ENCODE measurements around the gene CREB3L2. TPM values are rescaled to one million over a fixed set of nuclear protein-coding genes. Genes with fewer than 3 reads are reported as not detected.
A peak's percentile ranks its signal among the peaks of the same experiment; 100 is the strongest.

The CREB3L2 gene
- total and polyA plus RNA-seq, 2 of the 8 experiments (the other 6 are each of a cell fraction or from before 2014, with no cell fraction given), result 14.4 to 48.3 TPM

DNA sequence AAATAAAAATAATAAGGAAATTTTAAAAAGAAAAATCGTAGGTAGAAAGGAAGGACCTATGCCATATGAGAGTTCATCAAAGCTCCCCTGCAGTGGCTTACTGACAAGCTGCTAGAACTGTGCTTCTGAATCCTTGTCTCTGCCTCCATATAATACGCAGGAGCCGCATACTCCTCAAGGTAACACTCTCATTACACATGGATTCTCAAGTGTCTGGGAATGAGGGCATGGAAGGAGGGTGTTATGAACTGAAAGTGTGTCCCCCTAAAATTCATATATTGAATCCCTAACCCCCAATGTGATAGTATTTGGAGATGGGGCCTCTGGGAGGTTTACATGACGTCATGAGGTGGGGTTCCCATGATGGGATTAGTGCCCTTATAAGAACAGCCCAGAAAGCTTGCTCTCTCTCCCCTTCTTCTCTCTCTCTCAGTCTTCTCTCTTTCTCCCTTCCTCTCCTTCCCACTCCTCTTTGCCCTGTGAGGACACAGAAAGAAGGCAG is 35.2 kb downstream of the CREB3L2 start:
- ChIA-PET POLR2A (ENCODE audit: partially characterized antibody) (no interaction called here), CTCF (ENCODE audit: partially characterized antibody) (interaction anchor here (0.7 to 1.6 kb wide), 10 partner anchors 13 to 149 kb away, joined by 3 to 6 read pairs (median 3); no protein-coding TSS in a partner anchor)
- H3K4me1 ChIP-seq (replicated peaks in 1 of 4; ENCODE audit: control insufficient read depth in 3 of 4, insufficient read depth in 4 of 4, low read length in 3 of 4), result peaks cover 0 to 5% (median 5%) of the 10 kb centered on the region in 4 experiments; a peak in 3 of 7 replicates
- H2AK5ac ChIP-seq (ENCODE audit: low read depth, low read length), result no peak overlapping the region
- peak overlapping the region; percentile 81 for H3K4ac ChIP-seq (replicated peaks; ENCODE audit: insufficient read length, low read depth, low read length)
- no peak overlapping the region for H3K23ac ChIP-seq (ENCODE audit: insufficient read length)
- H2BK5ac ChIP-seq (ENCODE audit: low read depth, low read length), result no peak overlapping the region
- no peak for FAIRE-seq
- H3K79me2 ChIP-seq (ENCODE audit: control insufficient read depth in 1 of 2, insufficient read depth in 2 of 2, low read length in 2 of 2), result peaks cover 0 to 47% of the 10 kb centered on the region in 2 experiments; a peak in 2 of 4 replicates
- TF ChIP-seq, protein P1, sequence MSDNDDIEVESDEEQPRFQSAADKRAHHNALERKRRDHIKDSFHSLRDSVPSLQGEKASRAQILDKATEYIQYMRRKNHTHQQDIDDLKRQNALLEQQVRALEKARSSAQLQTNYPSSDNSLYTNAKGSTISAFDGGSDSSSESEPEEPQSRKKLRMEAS (IDR thresholded peaks at IDR 0.05), result no peak
- TF ChIP-seq RAD21 (IDR thresholded peaks at IDR 0.05 in 1 of 2, conservative IDR thresholded peaks at IDR 0.05 in 1 of 2; ENCODE audit: low read depth in 2 of 2, low read length in 2 of 2) (no peak), SRF (IDR thresholded peaks at IDR 0.05; ENCODE audit: low read depth, low read length) (no peak), KDM5A (IDR thresholded peaks at IDR 0.05; ENCODE audit: low read length) (no peak), PHF8 (conservative IDR thresholded peaks at IDR 0.05; ENCODE audit: low read depth, low read length) (no peak), GABPA (IDR thresholded peaks at IDR 0.05; ENCODE audit: borderline replicate concordance, insufficient read depth, low read length) (no peak), TAF7 (optimal IDR thresholded peaks at IDR 0.05; ENCODE audit: borderline replicate concordance, low read depth, low read length) (no peak), SIX5 (IDR thresholded peaks at IDR 0.05; ENCODE audit: low read depth, low read length) (no peak), RBBP5 (IDR thresholded peaks at IDR 0.05; ENCODE audit: borderline replicate concordance, low read depth, low read length) (no peak), SAP30 (IDR thresholded peaks at IDR 0.05; ENCODE audit: insufficient read depth, insufficient replicate concordance, low read length) (no peak), SUZ12 (IDR thresholded peaks at IDR 0.05; ENCODE audit: low read length) (no peak)
- TF ChIP-seq, protein P2, sequence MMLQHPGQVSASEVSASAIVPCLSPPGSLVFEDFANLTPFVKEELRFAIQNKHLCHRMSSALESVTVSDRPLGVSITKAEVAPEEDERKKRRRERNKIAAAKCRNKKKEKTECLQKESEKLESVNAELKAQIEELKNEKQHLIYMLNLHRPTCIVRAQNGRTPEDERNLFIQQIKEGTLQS (IDR thresholded peaks at IDR 0.05; ENCODE audit: insufficient read depth, low read depth, low read length), result no peak
- H2BK20ac ChIP-seq (ENCODE audit: low read length), result no peak overlapping the region
- H3K18ac ChIP-seq (ENCODE audit: extremely low read depth, low read length), result no peak overlapping the region; the same call in 1 of the 2 replicates
- no peaks in the 10 kb centered on the region for H3K36me3 ChIP-seq (ENCODE audit: control insufficient read depth in 2 of 4, insufficient read depth in 4 of 4, low read length in 3 of 4)
- no peak overlapping the region for H2BK12ac ChIP-seq (ENCODE audit: low read depth, low read length)
- no peaks in the 10 kb centered on the region for H3K9me3 ChIP-seq (ENCODE audit: insufficient read depth in 2 of 2, low read depth in 1 of 2, low read length in 1 of 2)
- no peaks in the 10 kb centered on the region for H4K20me1 ChIP-seq (replicated peaks in 1 of 2; ENCODE audit: control insufficient read depth in 1 of 2, insufficient read depth in 2 of 2, low read length in 2 of 2)
- H4K8ac ChIP-seq (ENCODE audit: extremely low read depth, insufficient read depth, low read length), result no peak overlapping the region
- H3K56ac ChIP-seq (replicated peaks; ENCODE audit: insufficient read length, low read depth, low read length), result no peak overlapping the region
- DNase-seq (ENCODE audit: low read depth in 1 of 2, low spot score in 2 of 2), result no peak
- no peak overlapping the region for H3K4me2 ChIP-seq (ENCODE audit: insufficient read depth in 1 of 2, low read depth in 2 of 2, low read length in 2 of 2)
- H2BK120ac ChIP-seq (replicated peaks; ENCODE audit: low read depth, low read length), result no peak overlapping the region
- H3K27me3 ChIP-seq (replicated peaks in 1 of 4; ENCODE audit: control insufficient read depth in 3 of 4, extremely low read depth in 1 of 4, insufficient read depth in 3 of 4, low read length in 3 of 4), result no peaks in the 10 kb centered on the region
- no peak overlapping the region for H2AFZ ChIP-seq (ENCODE audit: low read length)
- no peaks in the 10 kb centered on the region for H3K23me2 ChIP-seq (ENCODE audit: low read depth, low read length)
- H4K5ac ChIP-seq (ENCODE audit: insufficient read length, low read depth, low read length), result no peak overlapping the region
- 0 out of 2 replicates have a peak overlapping the region, but pooled peaks have one; percentile 34 for H3K27ac ChIP-seq (ENCODE audit: low read depth, low read length)
- 94% methylated on average over 4 of the region's 4 CpGs; no CpG with 5 or more reads in 1 of the 2 experiments for WGBS, 2 experiments (ENCODE audit: extremely low coverage in 1 of 2, insufficient coverage in 1 of 2, insufficient read length in 1 of 2, insufficient replicate concordance in 2 of 2, low coverage in 1 of 2, low lambda C conversion rate in 2 of 2, missing lambda C conversion rate in 1 of 2)
- no peak overlapping the region for H3K14ac ChIP-seq (ENCODE audit: insufficient read length)
- no peak overlapping the region for H4K91ac ChIP-seq (replicated peaks; ENCODE audit: insufficient read length, low read length)
- H3K79me1 ChIP-seq (ENCODE audit: low read depth, low read length), result peaks cover 11% of the 10 kb centered on the region
- no peak overlapping the region for H3K9ac ChIP-seq (replicated peaks in 1 of 4; ENCODE audit: extremely low read depth in 1 of 4, low read depth in 3 of 4, low read length in 3 of 4)
- no peak overlapping the region for H3K4me3 ChIP-seq (ENCODE audit: extremely low read depth in 1 of 4, insufficient read depth in 2 of 4, low read depth in 3 of 4, low read length in 4 of 4)
- no peak overlapping the region for H2BK15ac ChIP-seq (ENCODE audit: low read length)
